GM21381 (cell line): Measurements from ENCODE around the gene PIGV.

ENCODE experiments used
- ATAC-seq: cut with Tn5 transposase; IDR thresholded peaks from one replicate; pipeline ENCODE4 v1.9.1; 2021; ENCODE audit warnings: mild to moderate bottlenecking, moderate library complexity; ENCODE audit not compliant: unreplicated experiment

The PIGV gene

DNA sequence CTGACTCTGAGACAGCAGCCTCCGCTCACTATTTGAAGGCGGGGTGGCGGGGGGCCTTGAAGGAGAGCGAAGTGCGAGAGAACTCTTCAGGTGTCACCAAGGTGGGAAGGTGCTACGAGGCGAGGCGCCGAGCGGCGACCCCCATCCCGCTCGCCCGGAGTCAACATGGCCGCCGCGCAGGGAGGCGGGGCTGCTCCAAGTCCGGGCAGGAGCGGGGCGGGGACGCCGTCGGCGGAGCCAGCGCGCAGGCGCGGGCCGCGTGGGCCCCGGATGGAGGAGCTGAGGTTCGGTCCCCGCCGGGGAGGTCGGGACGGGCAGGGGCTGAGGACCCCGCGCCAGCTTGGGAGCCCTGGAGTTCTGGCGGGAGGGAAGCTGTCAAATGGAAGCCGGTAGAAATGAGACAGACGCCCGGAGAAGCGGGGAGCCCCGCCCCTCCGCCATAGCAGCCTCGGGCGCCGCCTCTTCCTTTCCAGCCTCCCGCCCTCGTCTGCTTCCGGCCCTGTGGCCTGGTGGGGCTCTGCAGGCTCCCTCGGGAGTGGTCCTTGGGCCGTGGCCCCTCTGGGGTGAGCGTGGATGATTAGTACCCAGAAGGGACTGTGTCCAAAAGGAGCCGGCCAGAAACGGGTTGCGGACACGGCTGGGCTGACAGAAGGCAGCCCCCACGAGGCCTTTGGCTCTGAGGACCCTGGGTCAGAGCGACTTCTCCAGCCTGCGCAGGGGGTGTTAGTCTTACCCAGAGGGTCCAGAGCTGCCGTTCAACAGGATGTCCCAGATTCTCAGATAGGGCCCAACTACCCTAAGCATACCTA lies at the start of gene PIGV:
TSS of gene PIGV (plus strand) at position 245 of the 809 bp plus-strand sequence. CDS start 2,866 bp downstream, outside the sequence.
- ATAC-seq = peak; percentile 63

DNA sequence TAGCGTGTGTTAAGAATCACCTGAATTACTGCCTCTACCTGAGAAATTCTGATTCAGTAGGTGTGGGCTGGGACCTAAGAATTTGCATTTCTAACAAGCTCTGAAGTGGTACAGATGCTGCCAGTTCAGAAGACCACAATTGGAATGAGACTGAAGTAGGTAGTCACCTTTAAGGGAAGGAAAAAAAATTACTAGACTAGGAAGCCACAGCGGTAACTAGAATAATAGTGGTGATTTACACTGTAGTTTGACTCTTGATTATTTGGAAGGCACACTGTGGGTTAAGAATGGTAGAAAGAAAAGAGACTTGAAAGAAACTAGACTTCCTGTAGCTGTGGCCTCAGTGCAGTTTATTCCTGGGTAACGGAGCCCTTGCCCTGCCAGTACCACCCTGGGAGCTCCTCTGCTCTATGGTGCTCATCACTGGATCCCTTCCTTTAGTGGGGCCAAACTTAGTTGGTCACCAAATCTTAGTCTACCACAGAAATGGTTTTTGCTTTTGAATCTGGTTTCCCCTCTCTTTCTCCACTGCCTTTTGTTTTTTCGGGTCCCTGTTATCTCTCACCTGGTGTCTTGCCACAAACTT lies 48.3 kb upstream of the PIGV start:
- no peak for ATAC-seq

GRCh38 chr1:26740023-26740634 lies 47.6 kb upstream of the PIGV start:
- no peak for ATAC-seq

- ATAC-seq = no peak
These were observed 46.8 kb upstream of the PIGV start for GRCh38 chr1:26740952-26741351.

DNA sequence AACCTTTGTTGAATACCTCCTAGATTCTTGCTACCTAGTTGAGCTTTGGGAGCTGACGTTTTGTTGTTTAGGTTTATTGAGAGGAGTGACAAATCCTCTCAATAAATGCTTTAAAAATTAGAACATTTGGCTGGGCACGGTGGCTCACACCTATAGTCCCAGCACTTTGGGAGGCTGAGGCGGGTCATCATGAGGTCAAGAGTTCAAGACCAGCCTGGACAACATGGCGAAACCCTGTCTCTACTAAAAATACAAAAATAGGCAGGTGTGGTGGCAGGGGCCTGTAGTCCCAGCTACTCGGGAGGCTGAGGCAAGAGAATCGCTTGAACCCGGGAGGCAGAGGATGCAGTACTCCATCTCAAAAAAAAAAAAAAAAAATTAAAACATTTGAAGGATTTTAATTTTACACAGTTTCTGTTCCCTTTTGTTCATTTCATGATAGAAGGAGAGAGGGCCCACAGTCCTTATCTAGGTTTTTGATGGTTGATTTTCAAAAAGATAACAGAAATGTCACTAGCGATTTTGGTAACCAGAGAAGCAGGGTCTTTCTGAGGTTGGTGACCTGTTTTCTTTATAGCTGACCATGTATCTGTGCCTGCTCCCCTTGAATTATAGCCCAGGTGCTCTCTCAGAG lies 44.2 kb upstream of the PIGV start:
- no peak for ATAC-seq

GRCh38 chr1:26744075-26744959 lies 43.4 kb upstream of the PIGV start:
- ATAC-seq = peak; percentile 98

DNA sequence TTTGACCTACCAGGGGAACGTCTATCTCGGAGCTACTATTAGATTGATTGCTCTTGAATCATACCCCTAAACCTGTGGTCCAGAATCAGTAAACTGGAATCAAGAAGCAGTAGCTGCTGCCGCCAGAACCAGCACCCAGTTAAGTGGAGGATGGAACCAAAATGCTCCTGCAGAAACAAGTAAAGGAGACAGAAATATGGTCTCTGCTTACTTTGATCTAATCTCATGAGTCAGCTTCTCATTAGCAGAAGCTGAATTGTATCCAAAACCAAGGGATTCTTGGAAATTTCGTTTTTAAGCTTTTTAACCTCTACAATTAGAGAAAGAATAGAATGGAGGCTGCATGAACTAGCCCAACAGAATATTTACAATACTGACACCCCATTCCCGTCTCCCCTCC lies 42.6 kb upstream of the PIGV start:
- ATAC-seq = no peak

DNA sequence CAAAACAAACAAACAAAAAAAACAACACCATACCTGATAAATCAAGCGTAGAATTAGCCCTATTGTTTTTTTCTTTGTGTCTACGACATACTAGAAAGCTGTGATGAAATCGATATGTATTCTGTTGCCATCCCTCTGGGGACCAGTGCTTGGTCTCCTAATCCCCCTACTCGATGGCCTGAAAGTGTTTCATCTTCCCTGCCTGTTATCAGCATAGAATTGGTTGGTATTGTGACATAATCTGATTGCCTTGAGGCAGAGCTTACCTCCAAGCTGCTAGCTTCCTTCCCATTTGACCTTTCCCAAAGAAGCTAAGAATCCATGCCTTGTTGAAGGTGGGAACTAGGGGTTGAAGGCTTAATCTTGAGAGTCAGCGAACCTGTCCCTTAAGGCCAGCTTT lies 40.7 kb upstream of the PIGV start:
- ATAC-seq = no peak

GRCh38 chr1:26748351-26748750 lies 39.4 kb upstream of the PIGV start:
- ATAC-seq = no peak

GRCh38 chr1:26749458-26749857 lies 38.3 kb upstream of the PIGV start:
- no peak for ATAC-seq

GRCh38 chr1:26750428-26750827 lies 37.3 kb upstream of the PIGV start:
- ATAC-seq = no peak

DNA sequence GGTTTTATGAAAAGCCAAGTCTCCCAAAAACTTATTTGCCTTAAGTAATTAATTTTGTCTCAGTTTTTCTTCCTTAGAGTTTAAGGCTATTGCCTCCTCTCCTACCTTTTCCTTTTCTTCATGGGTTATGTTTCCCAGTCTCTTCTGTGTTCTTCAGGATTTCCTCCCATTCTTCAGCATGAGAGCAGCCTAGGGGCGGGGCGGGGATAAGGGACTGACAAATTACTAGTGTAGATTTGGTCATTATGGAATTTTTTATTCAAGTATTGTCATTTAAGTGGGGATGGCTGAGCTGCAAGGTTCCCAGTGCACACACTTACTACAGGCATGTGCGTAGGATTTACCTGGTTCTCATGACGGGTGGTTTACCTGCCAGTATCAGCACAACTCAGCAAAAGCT lies 35.2 kb upstream of the PIGV start:
- no peak for ATAC-seq

DNA sequence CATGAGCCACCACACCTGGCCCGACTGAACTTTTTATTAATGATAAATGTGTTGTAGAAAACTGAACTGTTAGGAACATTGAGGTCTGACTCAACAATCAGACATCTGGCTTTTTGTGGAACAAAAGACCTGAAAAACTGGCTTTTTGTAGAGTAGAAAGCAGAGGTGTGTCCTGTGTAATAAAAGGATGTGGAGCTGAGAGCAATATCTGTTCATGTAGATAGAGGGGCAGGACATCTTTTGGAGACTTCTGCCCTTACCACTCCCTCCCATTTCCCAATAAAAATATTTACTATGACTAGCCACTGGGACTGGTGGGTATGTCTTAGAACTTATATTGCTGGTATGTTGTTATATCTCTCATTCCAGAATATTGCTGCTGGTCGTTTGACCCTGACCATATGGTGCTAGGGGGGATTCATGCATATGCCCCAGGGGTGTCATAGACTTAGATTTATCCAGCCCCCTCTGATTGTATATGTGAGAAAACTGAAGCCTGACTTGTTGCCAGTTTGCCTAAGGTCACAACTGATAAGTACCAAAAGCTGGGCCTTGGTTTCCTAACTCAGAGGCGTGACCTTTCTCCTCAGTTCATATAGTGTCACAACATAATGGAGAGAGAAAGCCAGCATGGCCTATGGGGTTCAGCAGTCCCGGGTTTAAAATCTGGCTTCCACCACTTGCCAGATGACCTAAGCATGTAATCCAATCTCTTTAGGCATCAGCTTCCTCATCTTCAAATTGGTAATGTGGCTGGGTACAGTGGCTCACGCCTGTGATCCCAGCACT lies 33.5 kb upstream of the PIGV start:
- no peak for ATAC-seq

DNA sequence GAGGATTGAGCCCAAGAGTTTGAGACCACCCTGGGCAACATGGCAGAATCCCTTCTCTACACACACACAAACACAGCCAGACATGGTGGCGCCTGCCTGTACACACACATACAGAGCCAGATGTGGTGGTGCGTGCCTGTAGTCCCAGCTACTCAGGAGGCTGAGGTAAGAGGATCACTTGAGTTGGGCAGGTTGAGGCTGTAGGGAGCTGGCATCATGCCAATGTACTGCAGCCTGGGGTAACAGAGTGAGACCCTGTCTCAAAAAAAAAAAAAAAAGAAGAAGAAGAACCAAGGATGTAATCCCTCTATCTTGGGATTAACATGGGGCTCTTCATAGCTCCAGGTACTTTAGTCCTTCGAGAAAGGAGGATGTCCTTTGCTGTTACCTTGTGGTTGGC lies 29.4 kb upstream of the PIGV start:
- ATAC-seq = no peak

GRCh38 chr1:26759531-26759930 lies 28.2 kb upstream of the PIGV start:
- no peak for ATAC-seq

DNA sequence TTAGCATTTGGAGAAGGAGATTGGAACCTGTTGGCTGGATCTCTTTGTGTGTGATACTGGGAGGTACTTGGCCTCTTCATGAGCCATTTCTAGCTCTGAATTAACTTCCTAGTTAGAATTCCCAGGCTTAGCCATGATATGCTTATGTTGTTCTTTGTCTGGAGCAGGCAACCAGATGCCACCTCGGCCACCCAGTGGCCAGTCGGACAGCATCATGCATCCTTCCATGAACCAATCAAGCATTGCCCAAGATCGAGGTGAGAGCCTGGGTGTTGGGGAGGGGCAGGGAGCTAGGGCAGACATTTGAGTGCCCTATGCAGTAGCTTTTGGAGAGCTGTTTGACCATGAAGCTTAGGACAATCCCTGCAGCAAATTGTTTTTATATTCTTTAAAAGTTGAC lies 26.5 kb upstream of the PIGV start:
- ATAC-seq = no peak

GRCh38 chr1:26767714-26768113 lies 20.0 kb upstream of the PIGV start:
- ATAC-seq = no peak

DNA sequence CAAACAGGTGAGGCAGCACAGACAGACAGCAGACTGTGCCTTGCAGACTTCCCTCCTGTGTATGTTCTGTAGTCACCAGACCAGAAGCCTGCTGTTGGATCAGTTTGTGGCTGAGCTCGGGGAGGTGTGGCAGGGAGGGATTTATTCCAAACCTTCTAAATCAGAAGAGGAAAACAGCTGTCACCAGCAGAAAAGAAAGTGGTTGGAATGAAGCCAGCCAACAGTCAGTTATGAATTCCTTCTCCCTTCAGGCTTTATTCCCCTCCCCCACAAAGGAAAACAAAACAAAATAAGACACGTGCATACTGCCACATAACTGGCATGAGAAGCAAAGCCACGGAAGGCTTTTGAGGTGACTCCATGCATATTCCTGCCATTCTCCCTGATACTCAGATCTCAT lies 19.0 kb upstream of the PIGV start:
- no peak for ATAC-seq

DNA sequence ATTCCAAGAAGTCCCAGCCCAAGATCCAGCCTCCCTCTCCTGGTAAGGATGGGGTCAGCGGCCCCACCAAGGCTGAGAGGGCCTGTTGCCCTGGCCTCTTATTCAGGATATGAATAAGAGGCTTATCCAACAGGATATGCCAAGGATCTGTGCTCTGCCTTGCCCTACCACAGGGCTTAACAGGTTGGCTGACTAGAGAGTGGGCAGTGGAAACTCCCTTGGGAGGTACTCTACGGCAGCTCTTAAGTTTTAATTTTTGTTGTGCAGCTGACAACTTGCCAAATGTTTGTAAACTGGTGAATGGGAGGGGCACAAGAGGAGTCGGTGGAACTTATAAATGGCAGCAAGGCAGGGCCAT lies 16.5 kb upstream of the PIGV start:
- no peak for ATAC-seq
